C1 segment of cervical spinal cord (tissue), 14 donors: ENCODE results near the gene PARD3B.

Experiments used
- DNase-seq, 14 donors: peaks; one replicate each; lab custom pipeline; 2025; lab: John Stamatoyannopoulos, UW

PARD3B gene

DNA sequence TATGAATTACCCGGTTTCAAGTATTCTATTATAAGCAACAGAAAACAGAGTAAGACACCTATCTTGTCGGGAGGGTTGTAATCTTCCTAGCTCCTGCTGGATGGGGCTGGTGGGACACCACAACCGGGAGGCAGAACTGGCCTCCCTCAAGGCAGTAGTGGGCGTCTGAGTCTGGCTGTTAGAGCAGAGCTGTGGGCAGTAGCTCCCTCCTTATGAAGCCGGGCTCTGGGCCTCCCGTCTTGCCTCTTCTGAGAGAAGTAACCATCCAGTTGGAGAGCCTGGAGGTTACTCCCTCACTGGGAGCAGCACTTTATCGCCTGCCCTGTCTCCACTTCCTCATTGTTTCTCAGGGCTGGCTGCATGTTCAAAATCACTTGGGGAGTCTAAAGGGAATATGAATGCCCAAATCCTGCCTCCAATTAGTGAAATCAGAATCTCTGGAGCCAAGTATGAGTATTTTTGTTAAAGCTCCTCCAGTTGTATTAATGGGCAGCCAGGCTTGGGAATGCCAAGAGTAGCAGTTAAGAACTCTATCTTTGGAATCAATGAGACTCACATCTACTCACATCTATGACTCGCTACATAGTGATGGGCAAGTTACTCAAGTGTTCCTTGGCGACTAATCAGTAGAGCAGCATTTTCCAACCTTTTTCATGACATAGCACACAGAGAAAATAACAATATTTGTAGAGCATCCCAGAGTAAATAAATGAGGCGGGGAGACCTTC, 1109.8 kb downstream of the PARD3B start:
- no peak for DNase-seq

DNA sequence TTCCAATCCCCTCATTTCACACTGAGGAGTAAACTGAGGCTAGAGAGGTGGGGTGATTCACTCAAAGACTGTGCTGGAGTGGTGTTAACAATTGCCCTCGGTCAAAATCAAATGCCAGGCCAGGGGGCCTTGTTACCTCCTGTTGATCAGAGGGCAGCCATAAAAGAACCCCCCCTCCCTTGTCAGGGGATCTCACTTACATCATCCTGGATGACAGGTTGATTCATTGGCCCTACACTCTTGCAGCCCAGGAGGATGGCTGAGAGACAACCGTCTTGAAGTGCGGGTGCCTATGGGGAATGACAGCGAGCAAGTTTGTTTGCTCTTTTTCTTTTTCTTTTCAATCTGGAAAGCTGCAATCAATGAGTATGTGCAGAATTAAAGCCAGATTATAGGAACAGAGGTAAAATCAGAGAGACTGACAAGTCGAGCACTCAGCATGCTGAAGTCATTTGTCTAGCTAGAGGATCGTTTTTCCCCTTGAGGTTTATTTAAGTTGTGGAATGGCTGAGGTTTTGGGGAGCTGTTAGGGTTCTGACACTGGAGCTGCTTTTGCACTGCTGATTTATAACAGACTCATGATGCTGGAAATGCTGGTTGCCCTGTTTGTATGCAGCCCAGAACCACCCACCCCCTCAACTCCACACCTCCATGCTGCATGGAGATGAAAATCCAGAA, 1110.6 kb downstream of the PARD3B start:
- no peak for DNase-seq

- no peak for DNase-seq
Observed at GRCh38 chr2:205656461-205656860, 1111.2 kb downstream of the PARD3B start.

DNA sequence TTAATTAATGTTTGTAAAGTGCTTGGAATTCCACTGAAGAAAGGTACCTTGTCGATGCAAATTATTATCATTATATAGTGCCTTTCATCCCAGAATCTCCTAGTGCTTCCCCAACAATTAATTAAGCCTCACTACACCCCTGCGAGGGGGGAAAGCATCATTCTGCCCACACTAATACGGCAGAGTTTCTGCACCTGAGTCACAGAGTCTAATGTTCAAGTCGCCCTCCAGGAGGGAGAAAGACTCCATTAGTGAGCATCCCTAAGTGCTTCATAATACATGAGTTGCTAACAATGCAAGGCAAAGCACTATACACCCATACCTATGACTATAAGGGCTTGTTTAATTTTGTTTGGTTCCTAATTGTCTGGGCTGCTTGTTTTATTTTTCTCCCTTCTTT, 1111.7 kb downstream of the PARD3B start:
- DNase-seq: no peak

GRCh38 chr2:205657579-205657978, 1112.3 kb downstream of the PARD3B start:
- no peak for DNase-seq

- no peak for DNase-seq
Observed at GRCh38 chr2:205658068-205658467, 1112.8 kb downstream of the PARD3B start.

GRCh38 chr2:205658572-205658971, 1113.3 kb downstream of the PARD3B start:
- DNase-seq: no peak

GRCh38 chr2:205659922-205660321, 1114.6 kb downstream of the PARD3B start:
- no peak for DNase-seq

- no peak for DNase-seq
Observed at GRCh38 chr2:205660521-205661124, 1115.3 kb downstream of the PARD3B start.

GRCh38 chr2:205661281-205661680, 1116.0 kb downstream of the PARD3B start:
- DNase-seq: no peak

GRCh38 chr2:205662206-205662965, 1117.1 kb downstream of the PARD3B start:
- no peak for DNase-seq

DNA sequence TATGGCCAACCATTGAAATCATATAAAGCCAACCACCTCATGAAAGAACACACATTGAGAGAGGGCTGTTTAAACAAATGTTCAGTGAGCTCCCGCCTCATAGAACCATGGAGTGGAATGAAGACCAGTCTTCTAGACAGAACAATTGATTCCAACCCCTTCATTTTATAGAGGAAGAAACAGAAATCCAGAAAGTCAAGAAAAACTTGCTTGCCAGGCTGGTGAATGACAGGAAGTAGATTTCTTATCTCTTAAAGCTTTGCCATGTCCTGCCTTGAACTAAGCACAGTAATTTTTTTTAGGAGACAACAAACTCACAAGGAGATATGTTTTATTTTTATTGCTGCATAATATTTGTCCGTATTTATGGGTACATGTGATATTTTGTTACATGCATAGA, 1120.5 kb downstream of the PARD3B start:
- DNase-seq: no peak
